GM06990 (cell line): Measurements from ENCODE around the gene VSIG2.

ENCODE experiments used
- DNase-seq: peaks from one replicate; pipeline ENCODE4 v3.0.0-alpha.2; 2011; ENCODE audit not compliant: insufficient read length; ENCODE audit errors: extremely low read depth
- H3K27me3 ChIP-seq: replicated peaks from 2 replicates; pipeline ENCODE4 v1.6.0; 2011; ENCODE audit warnings: low read length; ENCODE audit not compliant: control insufficient read depth, insufficient read depth
- H3K36me3 ChIP-seq: 2 replicates; pipeline ENCODE4 v1.5.1; 2011; ENCODE audit warnings: low read length; ENCODE audit not compliant: control insufficient read depth, insufficient read depth
- H3K4me3 ChIP-seq: replicated peaks from 2 replicates; pipeline ENCODE4 v1.5.1; 2011; ENCODE audit warnings: low read depth, mild to moderate bottlenecking, control low read depth, low read length
- CTCF ChIP-seq: IDR thresholded peaks from 2 replicates; pipeline ENCODE4 v1.5.1; 2011; ENCODE audit warnings: low read length, control low read depth, mild to moderate bottlenecking, inconsistent platforms; ENCODE audit not compliant: insufficient read depth, poor library complexity, severe bottlenecking

The VSIG2 gene

GRCh38 chr11:124728134-124728533 lies 23.9 kb downstream of the VSIG2 start:
- no peak for DNase-seq

GRCh38 chr11:124727474-124727873 lies 24.6 kb downstream of the VSIG2 start:
- H3K27me3 ChIP-seq: no peaks in the 10 kb centered on the region; the same call in 1 of the 2 replicates
- DNase-seq: no peak
- TF ChIP-seq CTCF: no peak

More at GRCh38 chr11:124728134-124728533, 23.9 kb downstream of the VSIG2 start:
- no peaks in the 10 kb centered on the region; the same call in 1 of the 2 replicates for H3K27me3 ChIP-seq
- TF ChIP-seq CTCF: no peak
- no peaks in the 10 kb centered on the region for H3K36me3 ChIP-seq
- H3K4me3 ChIP-seq: no peak overlapping the region

GRCh38 chr11:124725719-124726105 lies 26.3 kb downstream of the VSIG2 start:
- no peak for TF ChIP-seq CTCF

More at GRCh38 chr11:124727474-124727873, 24.6 kb downstream of the VSIG2 start:
- Histone ChIP-seq H3K36me3 (no peaks in the 10 kb centered on the region), H3K4me3 (no peak overlapping the region)

GRCh38 chr11:124724979-124725718 lies 26.9 kb downstream of the VSIG2 start:
- Histone ChIP-seq H3K27me3 (no peaks in the 10 kb centered on the region; the same call in 1 of the 2 replicates), H3K4me3 (no peak overlapping the region), H3K36me3 (no peaks in the 10 kb centered on the region)
- peak; percentile 22 for DNase-seq
- no peak for TF ChIP-seq CTCF

More at GRCh38 chr11:124725719-124726105, 26.3 kb downstream of the VSIG2 start:
- Histone ChIP-seq H3K27me3 (no peaks in the 10 kb centered on the region; the same call in 1 of the 2 replicates), H3K36me3 (no peaks in the 10 kb centered on the region), H3K4me3 (no peak overlapping the region)
- no peak for DNase-seq

GRCh38 chr11:124722176-124722575 lies 29.9 kb downstream of the VSIG2 start:
- TF ChIP-seq CTCF: no peak
- DNase-seq: no peak
- Histone ChIP-seq H3K36me3 (no peaks in the 10 kb centered on the region), H3K4me3 (no peak overlapping the region), H3K27me3 (peaks cover 3% of the 10 kb centered on the region; the same call in 1 of the 2 replicates)

- TF ChIP-seq CTCF: no peak
- no peak for DNase-seq
- Histone ChIP-seq H3K4me3 (no peak overlapping the region), H3K36me3 (no peaks in the 10 kb centered on the region), H3K27me3 (peaks cover 3% of the 10 kb centered on the region; the same call in 1 of the 2 replicates)
Measured at GRCh38 chr11:124719534-124719933, 32.5 kb downstream of the VSIG2 start.
